NCI-H774 (cell line): ENCODE results near the gene LARP4B.

Experiments
- DNase-seq: peaks from one replicate; lab custom pipeline; 2025; lab: John Stamatoyannopoulos, UW

LARP4B gene

DNA sequence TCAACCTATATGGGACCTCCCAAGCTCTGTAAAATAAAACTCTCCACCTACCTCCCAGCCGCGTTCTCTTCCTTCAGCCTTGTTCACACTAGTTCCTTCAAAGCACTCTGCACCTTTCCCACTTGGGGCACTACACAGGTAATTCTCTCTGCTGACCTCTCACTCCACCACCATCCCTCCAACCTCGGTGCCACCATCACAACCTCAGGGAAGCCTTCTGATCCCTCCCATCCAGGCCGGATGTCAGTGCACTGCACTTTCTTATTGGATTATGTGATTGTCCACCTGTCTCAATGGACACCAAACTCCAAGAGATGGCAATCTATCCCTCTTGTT, 7.0 kb downstream of the LARP4B start:
- DNase-seq: no peak

DNA sequence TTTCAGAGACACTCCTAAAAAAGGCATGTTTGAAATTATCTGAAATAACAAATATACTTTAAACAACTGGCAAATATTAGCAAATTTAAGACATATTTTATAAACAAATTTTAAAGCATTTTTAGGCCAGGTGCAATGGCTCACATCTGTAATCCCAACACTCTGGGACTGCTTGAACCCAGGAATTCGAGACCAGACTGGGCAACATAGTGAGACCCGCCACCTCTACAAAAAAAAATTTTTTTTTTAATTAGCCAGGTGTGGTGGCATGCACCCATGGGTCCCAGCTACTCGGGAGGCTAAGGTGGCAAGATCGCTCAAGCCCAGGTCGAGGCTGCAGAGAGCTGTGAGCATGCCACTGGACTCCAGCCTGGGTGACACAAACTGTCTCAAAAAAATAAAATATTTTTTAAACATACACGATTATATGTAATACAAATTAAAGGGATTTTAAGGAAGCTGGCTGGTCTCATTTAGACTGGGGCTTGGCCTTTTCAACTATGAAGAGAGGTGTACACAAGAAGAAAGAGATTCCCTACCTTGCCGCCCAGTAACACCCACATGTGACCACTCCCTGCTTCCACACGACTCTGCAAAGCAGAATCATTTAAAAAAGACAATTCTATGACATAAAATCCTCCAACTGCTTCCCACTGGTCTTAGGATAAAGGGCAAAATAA, 7.5 kb downstream of the LARP4B start:
- DNase-seq: no peak

DNA sequence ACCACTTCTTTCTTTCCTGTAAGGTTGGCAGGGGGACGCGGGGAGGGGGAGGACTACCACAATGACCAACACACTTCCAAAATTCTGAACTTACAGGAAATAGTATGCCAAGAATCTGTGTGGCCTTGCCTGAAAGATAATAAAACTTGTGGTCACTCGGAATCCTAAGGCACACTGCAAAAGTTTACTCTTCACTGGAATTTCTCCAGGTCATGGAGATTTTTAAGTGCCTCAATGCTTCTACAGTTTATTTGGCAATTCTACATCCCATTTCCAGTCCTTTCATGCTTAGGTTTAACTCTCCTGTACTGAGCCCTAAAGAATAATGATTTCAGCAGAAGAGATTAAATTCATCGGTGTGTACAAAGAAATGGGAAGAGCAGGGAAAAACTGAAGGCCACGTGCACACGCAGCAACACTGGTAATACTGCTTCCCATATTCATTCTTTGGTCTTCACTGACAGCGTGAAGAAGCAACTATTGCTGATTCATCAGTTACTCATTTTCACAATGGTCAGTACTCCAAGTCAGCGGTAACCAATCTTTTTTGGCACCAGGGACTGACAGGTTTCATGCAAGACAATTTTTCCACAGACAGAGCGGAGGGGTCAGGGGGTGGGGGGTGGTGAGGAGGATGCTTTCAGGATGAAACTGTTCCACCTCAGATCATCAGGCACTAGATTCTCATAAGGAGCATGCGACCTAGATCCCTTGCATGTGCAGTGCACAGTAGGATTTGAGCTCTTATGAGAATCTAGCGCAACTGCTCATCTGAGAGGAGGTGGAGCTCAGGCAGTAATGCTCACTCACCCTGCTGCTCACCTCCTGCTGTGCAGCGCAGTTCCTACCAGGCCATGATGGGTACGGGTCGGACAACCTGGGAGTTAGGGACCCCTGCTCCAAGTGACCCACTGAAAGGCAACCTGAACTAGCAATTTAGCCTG, 9.8 kb downstream of the LARP4B start:
- no peak for DNase-seq

DNA sequence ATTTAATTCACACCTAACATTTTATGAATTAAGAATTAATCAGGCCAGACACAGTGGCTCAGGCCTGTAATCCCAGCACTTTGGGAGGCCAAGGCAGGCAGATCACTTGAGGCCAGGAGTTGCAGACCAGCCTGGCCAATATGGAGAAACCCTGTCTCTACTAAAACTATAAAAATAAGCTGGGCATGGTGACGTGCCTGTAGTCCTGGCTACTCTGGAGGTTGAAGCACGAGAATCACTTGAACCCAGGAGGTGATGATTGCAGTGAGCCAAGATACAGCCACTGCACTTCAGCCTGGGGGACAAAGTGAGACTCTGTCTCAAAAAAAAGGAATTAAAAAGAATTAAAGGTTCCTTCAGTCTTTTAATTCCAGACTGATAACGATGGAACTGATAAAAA, 11.1 kb downstream of the LARP4B start:
- no peak for DNase-seq

DNA sequence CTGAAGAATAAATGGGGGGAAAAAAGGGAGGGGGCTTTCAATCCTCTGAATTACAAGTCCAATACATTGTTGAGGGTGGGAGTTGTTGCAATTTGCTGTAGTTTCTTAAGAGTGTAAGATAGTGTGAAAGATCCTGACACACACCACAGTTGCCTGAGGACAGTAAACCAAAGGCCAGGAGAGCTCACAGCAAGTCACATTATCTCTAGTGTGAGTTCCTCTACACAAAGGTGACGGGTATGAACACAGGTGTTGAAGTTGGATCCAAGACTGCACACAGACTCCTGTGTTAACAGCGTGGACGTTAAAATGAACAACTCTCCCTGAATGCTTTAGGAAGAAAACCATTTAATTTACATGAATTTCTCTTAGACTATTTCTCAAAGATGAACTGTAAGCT, 12.0 kb downstream of the LARP4B start:
- DNase-seq: no peak

DNA sequence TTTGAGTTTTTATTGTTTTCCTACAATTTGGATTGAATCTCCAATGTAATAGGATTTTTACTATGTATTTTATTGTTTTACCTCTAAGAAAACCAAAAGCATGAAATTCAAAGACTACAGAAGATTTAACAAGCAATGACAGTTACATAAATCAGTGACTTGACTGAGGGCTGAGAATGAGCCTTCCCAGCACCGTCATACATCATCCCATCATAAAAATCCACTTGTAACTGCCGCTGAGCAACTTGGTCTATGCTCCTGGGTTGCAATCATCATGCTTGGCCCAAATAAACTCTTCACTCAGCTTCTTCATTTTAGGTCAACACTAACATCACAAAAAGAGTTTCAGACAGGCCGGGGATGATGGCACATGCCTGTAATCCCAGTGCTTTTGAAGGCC, 13.5 kb downstream of the LARP4B start:
- no peak for DNase-seq

DNA sequence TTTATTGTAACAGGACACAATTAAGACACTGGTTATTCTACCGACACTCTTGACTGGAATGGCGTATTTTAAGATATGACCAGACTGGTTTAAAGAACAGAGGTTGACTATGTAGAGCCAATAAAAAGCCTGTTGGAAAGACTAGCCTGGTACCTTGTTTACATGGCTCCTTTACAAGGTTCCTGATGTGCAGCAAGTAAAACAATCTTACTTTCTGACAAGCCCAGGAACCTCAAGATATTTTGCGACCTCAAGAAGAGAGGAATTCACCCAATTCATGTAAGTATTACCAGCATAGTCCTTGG, 14.1 kb downstream of the LARP4B start:
- no peak for DNase-seq

DNA sequence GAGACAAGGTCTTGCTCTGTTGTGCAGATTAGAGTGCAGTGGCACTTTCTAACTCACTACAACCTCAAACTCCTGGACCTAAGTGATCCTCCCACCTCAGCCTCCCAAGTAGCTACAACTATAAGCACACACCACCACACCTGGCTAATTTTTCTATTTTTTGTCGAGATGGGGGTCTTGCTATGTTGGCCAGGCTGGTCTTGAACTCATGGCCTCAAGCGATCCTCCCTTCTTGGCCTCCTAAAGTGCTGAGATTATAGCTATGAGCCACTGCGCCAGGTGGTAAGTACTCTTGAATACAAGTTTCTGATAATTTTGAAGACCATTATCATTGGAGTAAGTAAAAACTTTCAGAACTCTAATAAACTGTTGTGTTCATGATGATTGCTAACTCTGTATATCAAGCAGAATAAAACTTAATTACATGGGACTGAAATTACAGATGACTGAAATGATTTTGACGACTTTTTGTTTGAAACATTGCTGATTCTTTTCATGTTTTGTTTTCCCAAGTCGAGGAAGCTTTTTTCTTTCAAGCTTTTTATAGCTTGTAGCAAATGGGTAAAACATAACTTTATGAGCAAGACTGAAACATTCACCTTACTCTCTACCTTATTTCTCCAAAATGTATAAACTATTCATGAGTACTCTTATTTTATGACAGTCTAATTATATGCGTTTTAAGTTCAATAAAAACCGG, 14.6 kb downstream of the LARP4B start:
- no peak for DNase-seq

DNA sequence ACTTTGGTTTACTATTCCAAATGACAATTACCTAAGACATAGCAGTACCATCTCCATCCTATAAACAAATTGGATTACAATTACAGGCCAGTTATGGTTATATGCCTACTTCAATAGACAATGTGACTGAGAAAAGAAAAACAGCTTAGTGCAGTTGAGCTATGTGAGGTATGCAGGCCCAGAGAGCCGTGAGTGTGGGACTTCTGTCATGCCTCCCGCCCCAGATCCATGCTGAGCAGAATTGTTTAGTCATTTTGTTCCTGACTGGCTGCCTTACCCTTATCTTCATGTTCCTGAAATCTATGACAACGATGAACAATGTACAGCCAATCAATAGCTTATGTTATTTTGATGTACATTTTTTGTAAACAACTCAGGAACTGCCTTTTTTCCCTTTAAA, 21.7 kb downstream of the LARP4B start:
- DNase-seq: no peak

DNA sequence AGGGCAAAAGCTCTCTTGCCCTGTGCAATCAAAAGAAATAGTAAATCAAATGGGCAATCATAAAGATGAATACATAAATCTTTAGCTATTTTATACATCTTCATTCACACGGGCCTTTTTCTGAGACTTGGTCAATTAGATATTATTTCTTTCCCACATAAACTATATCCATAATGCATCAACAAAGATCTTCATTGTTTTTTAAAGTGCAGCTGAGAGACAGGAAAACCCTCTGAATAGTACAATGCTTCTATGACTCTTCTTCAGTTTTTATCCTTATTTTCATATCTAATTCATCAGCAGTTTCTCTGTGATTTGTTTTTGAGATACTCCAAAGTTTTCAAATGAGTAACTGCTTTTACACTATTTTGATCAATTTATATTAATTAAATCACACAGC, 25.5 kb downstream of the LARP4B start:
- no peak for DNase-seq

DNA sequence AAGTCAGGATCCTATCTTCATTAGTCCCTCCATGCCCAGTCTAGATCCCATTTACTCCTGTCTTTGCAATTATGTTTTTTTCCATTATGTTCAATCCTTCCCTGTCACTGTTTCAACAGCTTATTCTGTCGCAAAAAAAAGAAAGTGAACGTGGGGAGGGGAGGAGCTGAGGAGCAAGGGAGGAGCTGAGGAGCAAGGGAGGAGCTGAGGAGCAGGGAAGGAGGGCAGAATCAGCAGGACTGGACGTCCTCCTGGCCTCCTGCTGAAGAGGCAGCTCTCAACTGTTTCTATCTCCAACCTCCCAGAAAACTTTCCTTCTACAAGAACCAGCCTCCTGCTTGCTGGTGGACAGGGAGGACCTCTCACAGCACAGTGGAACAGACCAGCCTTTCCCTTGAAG, 26.0 kb downstream of the LARP4B start:
- DNase-seq: no peak

DNA sequence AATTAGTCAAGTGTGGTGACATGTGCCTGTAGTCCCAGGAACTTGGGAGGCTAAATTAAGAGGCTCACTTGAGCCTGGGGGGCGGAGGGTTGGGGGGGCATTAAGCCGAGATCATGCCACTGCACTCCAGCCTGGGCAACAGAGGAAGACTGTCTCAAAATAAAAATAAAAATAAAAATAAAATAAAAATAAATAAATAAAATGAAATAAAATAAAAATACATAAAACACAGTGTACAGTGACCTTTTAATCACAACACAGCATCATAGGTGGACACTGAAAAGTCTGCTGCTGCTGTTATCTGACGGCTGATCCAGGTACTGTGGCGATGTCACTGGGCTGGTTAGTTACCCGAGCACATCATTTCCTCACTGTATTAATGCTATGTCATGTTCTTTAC, 27.1 kb downstream of the LARP4B start:
- DNase-seq: no peak

DNA sequence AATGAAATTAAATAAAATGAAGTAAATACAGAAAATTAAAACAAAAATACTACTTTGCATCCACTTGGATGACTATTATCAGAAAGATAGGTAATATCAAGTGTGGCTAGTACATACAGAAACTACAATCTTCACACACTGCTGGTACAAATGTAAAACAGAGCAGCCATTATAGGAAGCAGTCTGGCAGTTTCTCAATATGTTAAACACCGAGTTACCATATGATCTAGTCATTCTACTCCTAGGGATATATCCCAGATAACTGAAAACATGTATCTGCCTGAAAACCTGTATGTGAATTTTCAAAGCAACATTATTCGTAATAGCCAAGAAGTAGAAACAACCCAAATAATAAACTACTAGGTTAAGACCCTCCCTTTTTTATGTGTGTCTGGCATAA, 33.4 kb downstream of the LARP4B start:
- DNase-seq: no peak

DNA sequence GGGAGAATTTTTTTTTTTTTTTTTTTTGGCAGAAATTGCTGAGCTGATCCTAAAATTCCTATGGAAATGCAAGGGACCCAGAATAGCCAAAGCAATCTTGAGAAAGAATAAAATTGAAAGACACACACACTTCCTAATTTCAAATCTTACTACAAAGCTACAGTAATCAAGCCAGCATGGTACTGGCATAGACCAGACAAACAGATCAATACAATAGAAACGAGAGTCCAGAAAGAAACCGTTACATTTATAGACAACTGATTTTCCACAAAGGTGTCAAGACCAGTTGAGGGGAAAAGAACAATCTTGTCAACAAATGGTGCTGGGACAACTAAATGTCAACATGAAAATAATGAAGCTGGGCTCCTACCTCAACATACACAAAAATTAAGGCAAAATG, 34.5 kb downstream of the LARP4B start:
- no peak for DNase-seq

DNA sequence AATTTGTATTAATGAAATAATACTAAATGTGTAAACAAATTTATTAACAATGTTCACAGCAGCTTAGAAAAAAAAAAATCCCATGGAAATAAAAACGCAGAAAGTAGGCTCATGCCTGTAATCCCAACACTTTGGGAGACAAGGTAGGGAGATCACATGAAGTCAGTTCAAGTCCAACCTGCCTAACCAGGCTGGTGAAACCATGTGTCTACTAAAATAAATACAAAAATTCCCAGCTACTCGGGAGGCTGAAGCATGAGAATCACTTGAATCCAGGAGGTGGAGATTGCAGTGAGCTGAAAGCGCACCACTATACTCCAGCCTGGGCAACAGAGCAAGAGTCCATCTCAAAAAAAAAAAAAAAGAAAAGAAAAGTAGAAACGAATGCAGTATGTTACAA, 36.2 kb downstream of the LARP4B start:
- DNase-seq: no peak

DNA sequence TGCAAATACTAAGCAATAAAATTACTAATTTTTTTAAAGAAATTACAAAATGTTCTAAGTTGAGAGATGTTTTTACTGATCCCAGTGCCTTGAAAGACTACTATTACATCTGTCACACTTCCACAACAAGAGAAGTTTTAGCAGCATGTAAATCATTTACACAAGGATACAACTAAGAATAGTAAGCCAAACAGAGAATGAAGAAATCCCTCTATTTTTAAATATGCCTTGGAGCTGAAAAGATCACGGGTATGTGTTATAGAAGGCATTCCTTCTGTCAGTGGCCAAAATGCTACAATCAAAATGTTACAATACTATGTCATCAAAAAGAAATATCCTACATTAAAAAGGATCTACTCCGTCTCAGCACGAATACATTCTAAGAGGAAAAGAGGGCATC, 52.6 kb downstream of the LARP4B start:
- DNase-seq: no peak

DNA sequence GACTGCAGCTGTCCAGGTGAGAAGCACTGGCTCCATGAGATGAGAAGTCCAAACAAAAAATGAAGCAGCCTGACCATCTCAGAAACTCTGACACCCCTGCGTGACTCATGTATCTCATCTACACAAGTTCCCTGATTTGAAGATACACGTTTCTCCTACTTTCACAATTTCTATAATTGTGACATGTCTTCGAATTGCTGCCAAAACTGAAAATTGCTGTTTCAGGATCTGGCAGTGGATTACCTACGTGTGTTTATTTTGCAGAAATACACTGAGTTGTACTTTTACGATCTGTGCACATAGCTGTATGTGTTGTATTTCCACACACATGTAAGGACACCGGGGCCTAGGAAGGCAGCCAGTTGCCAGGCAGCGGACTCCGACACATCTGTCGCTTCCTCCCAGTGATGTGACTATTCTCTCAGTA, 53.2 kb downstream of the LARP4B start:
- DNase-seq: no peak

DNA sequence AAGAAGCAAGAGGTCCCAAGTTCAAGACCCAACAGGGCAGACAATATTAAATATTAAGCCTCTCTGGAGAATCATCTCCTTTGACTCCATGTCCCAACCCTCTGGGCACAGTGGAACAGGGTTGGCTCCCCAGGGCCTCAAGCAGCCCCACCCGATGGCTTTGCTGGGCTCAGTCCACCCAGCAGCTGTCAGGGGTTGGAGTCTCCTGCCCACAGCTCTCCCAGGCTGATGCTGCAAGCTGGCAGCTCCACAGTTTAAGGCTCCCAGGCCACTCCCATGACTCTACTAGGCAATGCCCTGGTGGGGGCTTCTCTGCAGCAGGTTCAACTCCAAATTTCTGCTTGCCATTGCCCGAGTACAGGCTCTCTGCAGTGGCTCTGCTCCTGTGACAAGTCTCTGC, 55.1 kb downstream of the LARP4B start:
- DNase-seq: no peak

DNA sequence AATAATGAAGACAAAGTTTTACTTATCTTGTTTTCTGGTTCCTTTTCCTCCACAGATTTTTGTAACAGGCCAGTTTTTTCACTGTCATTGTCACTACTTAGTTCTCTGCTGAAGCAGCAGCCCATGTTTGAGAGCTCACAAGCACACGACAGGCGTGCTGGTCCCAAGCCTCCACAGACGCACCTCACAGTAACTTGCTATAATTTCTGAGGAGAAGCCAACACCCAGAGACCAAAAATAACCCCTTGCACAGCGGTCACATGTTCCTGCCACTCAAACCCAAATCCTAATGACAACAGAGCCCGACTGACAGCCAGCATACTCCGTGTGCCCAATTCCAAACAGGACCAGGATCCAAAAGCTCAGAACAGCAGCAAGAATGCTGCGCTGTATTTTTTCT, 58.5 kb downstream of the LARP4B start:
- DNase-seq: no peak

DNA sequence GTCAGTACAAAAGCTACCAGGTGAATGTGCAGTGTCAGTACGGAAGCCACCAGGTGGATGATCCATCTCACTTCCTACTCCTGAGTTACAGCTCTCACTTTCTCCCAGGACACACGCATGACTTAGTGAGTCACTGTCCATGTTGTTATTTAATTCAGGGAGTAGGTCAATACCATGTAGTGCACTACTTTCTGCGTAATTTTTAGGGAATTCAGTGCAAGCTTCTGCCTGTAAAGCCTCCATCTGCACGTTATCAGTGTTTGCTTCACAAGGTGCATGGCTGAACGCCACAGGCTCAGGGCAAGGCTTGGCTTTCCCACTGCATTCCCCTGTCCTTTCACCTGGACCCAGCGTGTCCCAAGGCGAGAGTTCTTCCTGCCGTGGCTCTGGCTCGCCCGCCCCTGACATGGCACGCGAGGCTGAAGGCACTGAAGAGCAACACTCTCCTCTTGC, 59.5 kb downstream of the LARP4B start:
- no peak for DNase-seq

DNA sequence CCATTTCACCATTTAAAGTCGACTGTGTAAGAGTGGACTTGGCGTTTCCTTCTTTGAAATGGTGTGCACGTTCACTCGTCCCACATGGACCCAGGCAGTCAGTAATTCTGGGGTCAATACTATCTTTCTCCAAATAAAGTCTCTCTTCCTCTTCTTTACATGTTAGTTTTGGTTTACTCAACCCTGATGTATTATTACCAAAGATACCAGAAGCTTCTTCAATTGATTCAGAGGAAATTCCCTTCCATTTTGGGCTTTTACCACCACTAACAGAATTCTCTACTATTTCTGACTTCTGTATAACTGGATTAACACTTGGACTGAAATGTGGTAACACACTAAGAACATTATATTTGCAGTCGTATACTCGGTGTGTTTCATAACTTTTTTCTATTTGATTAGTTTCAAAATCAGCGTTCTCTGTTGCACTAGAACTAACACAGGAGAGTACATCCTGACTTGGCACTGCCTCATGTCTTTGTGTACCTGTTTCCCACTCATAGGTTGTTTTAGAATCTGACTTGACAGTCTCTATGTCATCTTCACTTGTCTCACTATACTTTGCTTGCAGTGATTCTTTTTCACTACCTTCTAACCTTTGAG, 60.8 kb downstream of the LARP4B start:
- no peak for DNase-seq

DNA sequence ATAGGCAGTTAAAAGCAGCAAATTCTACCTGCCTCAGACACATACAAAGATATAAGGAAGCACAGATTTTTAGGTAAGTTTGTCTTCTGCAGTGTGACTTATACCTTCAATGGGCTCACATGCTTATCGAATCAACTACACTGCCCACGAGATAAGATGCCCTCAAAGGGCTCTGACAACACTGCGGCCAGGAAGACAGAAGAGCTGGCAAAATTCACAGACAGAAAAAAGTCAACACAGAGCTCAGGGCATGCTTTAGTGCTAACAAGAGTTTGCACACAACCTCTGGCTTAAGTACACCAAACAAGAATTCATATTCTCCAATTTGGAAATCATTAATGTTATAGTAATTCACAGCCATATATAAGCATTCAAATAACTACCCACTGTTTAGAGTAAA, 62.3 kb downstream of the LARP4B start:
- no peak for DNase-seq

DNA sequence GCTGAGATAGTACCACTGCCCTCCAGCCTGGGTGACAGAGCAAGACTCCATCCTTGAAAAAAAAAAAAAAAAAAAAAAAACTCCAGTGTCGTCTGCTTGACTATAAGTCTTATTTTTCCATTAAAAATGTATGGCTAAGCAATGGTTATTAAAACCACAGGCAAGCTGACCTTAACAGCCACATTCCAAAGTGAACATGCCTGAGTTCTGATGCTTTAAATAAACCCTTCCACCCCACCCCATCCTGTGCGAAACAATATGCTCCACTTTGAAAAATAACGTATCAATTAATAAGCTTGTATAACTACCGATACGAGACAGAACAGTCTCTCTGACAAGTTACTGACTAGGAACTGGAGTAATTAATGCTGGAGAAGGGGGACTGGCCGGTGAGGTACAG, 63.7 kb downstream of the LARP4B start:
- no peak for DNase-seq
